Neural progenitor cell (in vitro differentiated cells): ENCODE data around the gene NUBPL. TPM values are rescaled to one million over a fixed set of nuclear protein-coding genes. Genes with fewer than 3 reads are reported as not detected.

Experiments used
- DNase-seq: peaks from one replicate; pipeline ENCODE4 v3.0.0-alpha.2; 2016; ENCODE audit warnings: low spot score
- H2AFZ ChIP-seq: fragments of 200-600 bp; sonication (generic); replicated peaks from 2 replicates; pipeline ENCODE4 v1.6.1; 2016; ENCODE audit warnings: antibody characterized with exemption
- H3F3A ChIP-seq: fragments of 200-600 bp; sonication (generic); 2 replicates; pipeline ENCODE4 v1.6.1; 2016; ENCODE audit warnings: antibody characterized with exemption, low read depth
- H3K27ac ChIP-seq: fragments of 200-600 bp; sonication (generic); 2 replicates; pipeline ENCODE4 v1.5.1; 2016; ENCODE audit warnings: mild to moderate bottlenecking
- H3K27me3 ChIP-seq: fragments of 200-600 bp; sonication (generic); 2 replicates; pipeline ENCODE4 v1.6.1; 2016; ENCODE audit warnings: mild to moderate bottlenecking, moderate library complexity
- H3K36me3 ChIP-seq: fragments of 200-600 bp; sonication (generic); 2 replicates; pipeline ENCODE4 v1.5.1; 2016
- H3K4me1 ChIP-seq: fragments of 200-600 bp; sonication (generic); 2 replicates; pipeline ENCODE4 v1.6.1; 2016; ENCODE audit warnings: mixed run types
- H3K4me2 ChIP-seq: fragments of 200-600 bp; sonication (generic); 2 replicates; pipeline ENCODE4 v1.6.1; 2016
- H3K4me3 ChIP-seq: fragments of 200-600 bp; sonication (generic); 2 replicates; pipeline ENCODE4 v1.5.1; 2016
- H3K79me2 ChIP-seq: fragments of 200-600 bp; sonication (generic); 2 replicates; pipeline ENCODE4 v1.6.1; 2016; ENCODE audit warnings: low read depth
- H3K9ac ChIP-seq: fragments of 200-600 bp; sonication (generic); 2 replicates; pipeline ENCODE4 v1.6.1; 2016
- H3K9me3 ChIP-seq: fragments of 200-600 bp; sonication (generic); 2 replicates; pipeline ENCODE4 v1.5.1; 2016; ENCODE audit warnings: low read depth
- H4K20me1 ChIP-seq: fragments of 200-600 bp; sonication (generic); 2 replicates; pipeline ENCODE4 v1.6.1; 2016; ENCODE audit warnings: low read depth
- H3K27ac Mint-ChIP-seq: 3 replicates; pipeline ENCODE4 v1.8.0; 2021; ENCODE audit warnings: mixed read lengths
- H3K27me3 Mint-ChIP-seq: 2 replicates; pipeline ENCODE4 v1.8.0; 2022; ENCODE audit warnings: low read depth, mild to moderate bottlenecking, inconsistent platforms, moderate library complexity, mixed read lengths; ENCODE audit not compliant: insufficient read depth
- H3K36me3 Mint-ChIP-seq: 3 replicates; pipeline ENCODE4 v1.8.0; 2021; ENCODE audit warnings: mixed read lengths
- H3K4me1 Mint-ChIP-seq: 3 replicates; pipeline ENCODE4 v1.8.0; 2021; ENCODE audit warnings: mixed read lengths
- H3K4me3 Mint-ChIP-seq: 3 replicates; pipeline ENCODE4 v1.8.0; 2021; ENCODE audit warnings: mild to moderate bottlenecking, moderate library complexity, mixed read lengths
- H3K9me3 Mint-ChIP-seq: 3 replicates; pipeline ENCODE4 v1.8.0; 2020; ENCODE audit warnings: mixed read lengths
- CTCF ChIP-seq: fragments of 200-600 bp; sonication (generic); IDR thresholded peaks from 2 replicates; pipeline ENCODE4 v1.5.1; 2017; ENCODE audit warnings: antibody characterized with exemption, mild to moderate bottlenecking
- EZH2 ChIP-seq: fragments of 200-600 bp; sonication (generic); IDR thresholded peaks from 2 replicates; pipeline ENCODE4 v1.6.1; 2017; ENCODE audit warnings: antibody characterized with exemption, mild to moderate bottlenecking, moderate library complexity
- EZH2phosphoT487 ChIP-seq: fragments of 200-600 bp; sonication (generic); IDR thresholded peaks from 2 replicates; pipeline ENCODE4 v1.6.1; 2017; ENCODE audit warnings: antibody characterized with exemption
- total RNA-seq: library from RNA; depleted of rRNA; stranded (reverse); fragments of >200 nt; gene quantifications from 2 replicates; pipeline ENCODE4 v1.2.3, GENCODE V29; 2015; ENCODE audit warnings: low replicate concordance

The NUBPL gene
- total RNA-seq, 1 donor from 2014 or later: 29.3 TPM

DNA sequence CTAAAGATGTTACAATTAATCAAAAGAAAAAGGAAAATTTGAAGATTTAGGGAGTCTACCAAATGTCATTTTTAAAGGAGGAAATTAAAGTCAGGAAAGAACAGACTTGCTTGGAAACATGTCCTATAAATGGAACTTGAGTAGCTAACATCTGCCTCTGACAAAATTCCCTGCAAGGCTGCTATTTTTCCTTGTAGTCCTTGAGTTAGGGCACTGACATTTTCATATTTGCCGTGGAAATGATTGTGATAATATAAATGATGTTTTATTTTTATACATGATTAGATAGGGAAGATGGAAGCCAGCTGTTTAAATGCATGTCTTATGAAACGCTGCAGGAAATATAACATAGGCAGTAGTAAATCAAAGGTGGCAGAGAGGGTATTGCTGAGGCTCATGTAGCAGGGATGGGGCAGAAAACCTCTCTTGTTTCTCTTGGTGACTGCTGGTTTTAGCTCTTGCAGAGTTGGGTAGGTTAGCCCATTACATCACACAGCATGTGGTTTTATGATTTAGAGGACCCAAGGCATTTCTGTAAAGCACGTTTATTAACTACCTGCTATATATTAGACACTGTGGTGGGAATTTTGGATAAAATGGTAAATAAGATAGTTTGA lies 21.7 kb downstream of the NUBPL start:
- Histone ChIP-seq H3K9me3 (no peaks in the 10 kb centered on the region), H2AFZ (no peak overlapping the region), H3K27ac (peak overlapping the region; percentile 53), H3K36me3 (no peaks in the 10 kb centered on the region), H3K4me1 (peaks cover 35% of the 10 kb centered on the region), H3F3A (peaks cover 5% of the 10 kb centered on the region), H3K79me2 (no peaks in the 10 kb centered on the region), H3K9ac (no peak overlapping the region), H3K4me3 (no peak overlapping the region), H3K27me3 (no peaks in the 10 kb centered on the region), H4K20me1 (no peaks in the 10 kb centered on the region), H3K4me2 (peak overlapping the region; percentile 69)
- H3K27me3 Mint-ChIP-seq: no peaks in the 10 kb centered on the region
- no peak overlapping the region for H3K4me3 Mint-ChIP-seq
- no peak for DNase-seq
- peaks cover 2% of the 10 kb centered on the region for H3K9me3 Mint-ChIP-seq
- H3K36me3 Mint-ChIP-seq: peaks cover 1% of the 10 kb centered on the region
- H3K27ac Mint-ChIP-seq: no peak overlapping the region
- TF ChIP-seq CTCF: no peak
- no peak for TF ChIP-seq EZH2phosphoT487
- TF ChIP-seq EZH2: no peak
- H3K4me1 Mint-ChIP-seq: peaks cover 19% of the 10 kb centered on the region

DNA sequence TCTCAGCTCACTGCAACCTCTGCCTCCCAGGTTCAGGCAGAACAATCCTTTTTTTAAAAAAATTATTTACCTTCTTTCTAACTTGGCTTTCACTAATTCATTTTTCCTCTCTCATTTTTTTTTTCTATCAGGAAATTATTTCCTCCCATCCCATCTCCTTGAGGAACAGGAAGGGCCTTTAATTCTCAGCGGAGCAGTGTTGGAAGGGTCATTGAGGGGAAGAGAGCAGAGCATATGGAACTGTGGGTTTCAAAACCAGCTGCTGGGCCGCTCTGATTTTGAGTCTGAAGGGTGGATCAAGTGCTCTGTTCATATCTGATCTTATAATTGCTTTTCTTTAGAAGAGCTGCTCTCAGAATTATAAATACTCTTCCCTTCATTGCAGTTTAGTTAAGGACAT lies 29.0 kb downstream of the NUBPL start:
- no peak overlapping the region for H3K27ac ChIP-seq
- no peaks in the 10 kb centered on the region for H3K36me3 Mint-ChIP-seq
- no peak for DNase-seq
- H3F3A ChIP-seq: no peaks in the 10 kb centered on the region
- H3K9ac ChIP-seq: no peak overlapping the region
- H3K27me3 Mint-ChIP-seq: peaks cover 3% of the 10 kb centered on the region
- H3K4me3 Mint-ChIP-seq: no peak overlapping the region
- no peaks in the 10 kb centered on the region for H3K36me3 ChIP-seq
- H2AFZ ChIP-seq: no peak overlapping the region
- no peak overlapping the region for H3K4me2 ChIP-seq
- no peaks in the 10 kb centered on the region for H3K9me3 ChIP-seq
- H3K27me3 ChIP-seq: no peaks in the 10 kb centered on the region
- no peaks in the 10 kb centered on the region for H3K9me3 Mint-ChIP-seq
- H3K79me2 ChIP-seq: no peaks in the 10 kb centered on the region
- no peak overlapping the region for H3K27ac Mint-ChIP-seq
- H4K20me1 ChIP-seq: no peaks in the 10 kb centered on the region
- no peaks in the 10 kb centered on the region for H3K4me1 ChIP-seq
- H3K4me1 Mint-ChIP-seq: no peaks in the 10 kb centered on the region
- no peak overlapping the region for H3K4me3 ChIP-seq
- TF ChIP-seq EZH2 (no peak), CTCF (no peak), EZH2phosphoT487 (no peak)

- Histone ChIP-seq H3K79me2 (no peaks in the 10 kb centered on the region), H3K4me2 (no peak overlapping the region), H3K4me1 (no peaks in the 10 kb centered on the region), H3K27ac (no peak overlapping the region), H3F3A (no peaks in the 10 kb centered on the region), H2AFZ (no peak overlapping the region), H3K9ac (no peak overlapping the region), H3K36me3 (no peaks in the 10 kb centered on the region), H3K4me3 (no peak overlapping the region), H4K20me1 (no peaks in the 10 kb centered on the region), H3K9me3 (no peaks in the 10 kb centered on the region), H3K27me3 (no peaks in the 10 kb centered on the region)
- Mint-ChIP-seq H3K9me3 (no peaks in the 10 kb centered on the region), H3K36me3 (no peaks in the 10 kb centered on the region), H3K27me3 (peaks cover 3% of the 10 kb centered on the region), H3K4me1 (no peaks in the 10 kb centered on the region), H3K4me3 (no peak overlapping the region), H3K27ac (no peak overlapping the region)
- no peak for DNase-seq
- TF ChIP-seq CTCF: no peak
- TF ChIP-seq EZH2phosphoT487: no peak
- no peak for TF ChIP-seq EZH2
These were observed 30.9 kb downstream of the NUBPL start for GRCh38 chr14:31592122-31592521.
